Liver (tissue), 9 donors: ENCODE results near the gene AKAP10. TPM values are rescaled to one million over a fixed set of nuclear protein-coding genes. Genes with fewer than 3 reads are reported as not detected.

Experiments
- DNase-seq: peaks from one replicate; pipeline ENCODE4 v3.0.0-alpha.2; 2017; ENCODE audit warnings: low spot score
- H3K27ac ChIP-seq, 2 donors: one replicate each; pipeline ENCODE4 v1.7.0; 2013; ENCODE audit warnings: inconsistent platforms in 2 of 2, low read length in 2 of 2, control low read depth in 1 of 2, low read depth in 1 of 2, mild to moderate bottlenecking in 1 of 2
- H3K27me3 ChIP-seq, 4 donors: one replicate each; pipeline versions ENCODE4 v1.6.1 to v1.7.0; 2013; ENCODE audit warnings: low read length in 3 of 4, inconsistent platforms in 1 of 4, mild to moderate bottlenecking in 1 of 4, moderate library complexity in 1 of 4; ENCODE audit not compliant: control insufficient read depth in 4 of 4, insufficient read depth in 4 of 4
- H3K36me3 ChIP-seq, 4 donors: one replicate each; pipeline versions ENCODE4 v1.6.1 to v1.7.0; 2013; ENCODE audit warnings: low read length in 3 of 4, mild to moderate bottlenecking in 3 of 4, low read depth in 1 of 4, moderate library complexity in 1 of 4; ENCODE audit not compliant: control insufficient read depth in 4 of 4, insufficient read depth in 3 of 4
- H3K4me1 ChIP-seq, 4 donors: one replicate each; pipeline versions ENCODE4 v1.6.1 to v1.7.0; 2013; ENCODE audit warnings: low read length in 3 of 4, mild to moderate bottlenecking in 3 of 4, moderate library complexity in 1 of 4; ENCODE audit not compliant: control insufficient read depth in 4 of 4, insufficient read depth in 4 of 4
- H3K4me3 ChIP-seq, 3 donors: one replicate each; pipeline versions ENCODE4 v1.6.1 to v1.7.0; 2013; ENCODE audit warnings: low read length in 3 of 3, control low read depth in 1 of 3, low read depth in 1 of 3, mild to moderate bottlenecking in 1 of 3
- H3K9ac ChIP-seq, 2 donors: one replicate each; pipeline ENCODE4 v1.7.0; 2013; ENCODE audit warnings: low read length in 2 of 2, mild to moderate bottlenecking in 2 of 2, moderate library complexity in 2 of 2, control low read depth in 1 of 2, low read depth in 1 of 2
- H3K9me3 ChIP-seq, 4 donors: one replicate each; pipeline versions ENCODE4 v1.6.1 to v1.7.0; 2013; ENCODE audit warnings: low read length in 3 of 4; ENCODE audit not compliant: control insufficient read depth in 4 of 4
- FOXA1 ChIP-seq: IDR thresholded peaks from 2 replicates; pipeline ENCODE4 v1.6.1; 2016; ENCODE audit warnings: antibody characterized with exemption
- FOXA2 ChIP-seq: IDR thresholded peaks from 2 replicates; pipeline ENCODE4 v1.6.1; 2016; ENCODE audit warnings: antibody characterized with exemption
- GABPA ChIP-seq, 2 donors: IDR thresholded peaks in 1 of 2; conservative IDR thresholded peaks in 1 of 2; 2 replicates each; pipeline ENCODE4 v1.6.1; 2016; ENCODE audit warnings: antibody characterized with exemption in 2 of 2, mild to moderate bottlenecking in 1 of 2, moderate library complexity in 1 of 2
- HNF4A ChIP-seq, 2 donors: conservative IDR thresholded peaks; 2 replicates each; pipeline ENCODE4 v1.6.1; 2016; ENCODE audit warnings: antibody characterized with exemption in 2 of 2, mild to moderate bottlenecking in 2 of 2
- HNF4G ChIP-seq: IDR thresholded peaks from 2 replicates; pipeline ENCODE4 v1.6.1; 2016; ENCODE audit warnings: antibody characterized with exemption
- JUND ChIP-seq, 2 donors: IDR thresholded peaks; 2 replicates each; pipeline ENCODE4 v1.6.1; 2016; ENCODE audit warnings: antibody characterized with exemption in 2 of 2
- NR2F2 ChIP-seq: IDR thresholded peaks from 2 replicates; pipeline ENCODE4 v1.6.1; 2016; ENCODE audit warnings: antibody characterized with exemption
- RAD21 ChIP-seq, 2 donors: IDR thresholded peaks; 2 replicates each; pipeline ENCODE4 v1.6.1; 2016; ENCODE audit warnings: antibody characterized with exemption in 2 of 2, mild to moderate bottlenecking in 2 of 2
- RXRA ChIP-seq, 2 donors: IDR thresholded peaks; 2 replicates each; pipeline ENCODE4 v1.6.1; 2017 to 2018; ENCODE audit warnings: antibody characterized with exemption in 2 of 2, mild to moderate bottlenecking in 1 of 2
- SP1 ChIP-seq: IDR thresholded peaks from 2 replicates; pipeline ENCODE4 v1.6.1; 2018; ENCODE audit warnings: antibody characterized with exemption, mild to moderate bottlenecking
- TAF1 ChIP-seq: conservative IDR thresholded peaks from 2 replicates; pipeline ENCODE4 v1.6.1; 2016; ENCODE audit warnings: antibody characterized with exemption, mild to moderate bottlenecking
- WGBS: extraction: QIAGEN DNeasy Blood & Tissue Kit; methylation state at CpG from one replicate; pipeline ENCODE4 v1.1.7; 2013; 5-methylcytosine and 5-hydroxymethylcytosine counted together
- polyA plus RNA-seq, 2 donors: library from polyadenylated mRNA; stranded (reverse) in 1 of 2; unstranded in 1 of 2; fragments of 200-250 nt in 1 of 2; fragments of >200 nt in 1 of 2; fragmentation: Nextera tagmentation in 1 of 2; extraction: Ambion mirVana in 1 of 2; gene quantifications; one replicate each; pipeline versions ENCODE4 v1.2.1 to v1.2.3, GENCODE V29; 2013 to 2015
- total RNA-seq, 2 donors: library from RNA; depleted of rRNA; stranded (reverse); fragments of >200 nt; gene quantifications; one replicate each; pipeline ENCODE4 v1.2.3, GENCODE V29; 2014
- TF ChIP-seq, protein P1 (sequence below): IDR thresholded peaks from 2 replicates; pipeline ENCODE4 v1.6.1; 2016; ENCODE audit warnings: antibody characterized with exemption
- TF ChIP-seq, protein P2 (sequence below): IDR thresholded peaks from 2 replicates; pipeline ENCODE4 v1.6.1; 2016; ENCODE audit warnings: antibody characterized with exemption
- TF ChIP-seq, protein P3 (sequence below): IDR thresholded peaks from 2 replicates; pipeline ENCODE4 v1.6.1; 2016; ENCODE audit warnings: antibody characterized with exemption, mild to moderate bottlenecking
- donor health status: healthy.
- donor health status: healthy.
- donor health status: healthy.
- donor health status: healthy.
- donor health status: healthy.

AKAP10 gene
- total and polyA plus RNA-seq, 4 donors: 4.2 to 16.3 (median 10.1) TPM

DNA sequence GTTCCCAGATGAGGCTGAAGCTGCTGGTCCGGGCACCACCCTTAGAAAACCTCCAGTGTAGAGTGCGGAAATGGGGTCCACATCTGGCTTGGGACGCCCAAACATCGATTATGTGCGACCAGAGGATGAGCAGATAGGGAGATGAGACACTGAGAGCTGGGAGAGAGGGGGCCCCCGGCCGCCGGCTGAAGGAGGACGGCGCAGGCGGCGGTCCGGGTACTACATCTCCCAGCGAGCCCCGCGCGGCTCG lies 31.3 kb upstream of the AKAP10 start:
- 1% methylated on average over 18 of the region's 18 CpGs for WGBS
- Histone ChIP-seq H3K36me3 (no peaks in the 10 kb centered on the region), H3K9ac (no peak overlapping the region), H3K9me3 (no peaks in the 10 kb centered on the region), H3K4me1 (peaks cover 6 to 16% (median 12%) of the 10 kb centered on the region in 4 donors), H3K27ac (no peak overlapping the region), H3K27me3 (peaks cover 0 to 13% (median 5%) of the 10 kb centered on the region in 4 donors), H3K4me3 (peak overlapping the region; percentile 2 to 71 (median 29))
- DNase-seq: no peak
- TF ChIP-seq, protein P1, sequence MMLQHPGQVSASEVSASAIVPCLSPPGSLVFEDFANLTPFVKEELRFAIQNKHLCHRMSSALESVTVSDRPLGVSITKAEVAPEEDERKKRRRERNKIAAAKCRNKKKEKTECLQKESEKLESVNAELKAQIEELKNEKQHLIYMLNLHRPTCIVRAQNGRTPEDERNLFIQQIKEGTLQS: no peak
- no peak for TF ChIP-seq FOXA2
- no peak for TF ChIP-seq NR2F2
- TF ChIP-seq SP1: no peak

DNA sequence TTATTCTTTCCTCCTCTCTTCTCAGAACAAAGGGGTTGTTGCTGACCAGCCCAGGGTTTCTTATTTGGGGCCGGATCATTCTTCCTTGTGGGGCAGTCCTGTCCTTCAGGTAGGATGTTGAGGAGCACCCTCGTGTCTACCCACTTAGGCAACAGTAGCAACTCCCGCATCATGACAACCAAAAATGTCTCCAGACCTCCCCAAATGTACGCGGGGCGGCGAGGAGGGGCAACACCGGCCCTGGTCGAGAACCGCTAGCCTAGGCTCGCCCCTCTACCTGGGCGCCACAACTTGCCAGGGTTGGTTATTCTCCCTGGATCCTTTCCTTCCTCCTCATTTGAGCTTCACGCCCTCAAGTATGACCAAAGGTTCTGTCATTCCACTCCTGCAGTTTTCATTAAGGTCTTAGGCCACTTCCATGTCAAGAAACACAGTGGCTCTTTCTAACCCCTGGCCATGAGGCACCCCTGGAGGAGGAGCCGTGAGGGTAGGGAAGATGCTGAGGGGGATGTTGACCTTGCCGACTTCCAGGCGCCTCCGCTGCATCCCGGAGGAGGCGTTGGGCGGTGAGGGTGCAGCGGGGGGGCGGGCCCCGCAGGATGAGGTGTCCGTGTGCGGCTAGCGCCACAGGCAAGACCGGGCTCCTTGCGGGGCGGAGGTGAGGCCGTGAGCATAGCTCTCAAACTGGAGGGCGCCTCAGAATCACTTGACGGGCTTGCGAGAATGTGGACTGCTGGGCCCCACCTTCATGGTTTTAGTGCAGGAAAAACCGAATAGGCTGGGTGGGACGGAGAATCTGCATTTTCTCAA lies 30.8 kb upstream of the AKAP10 start:
- Histone ChIP-seq H3K27me3 (peaks cover 0 to 8% (median 5%) of the 10 kb centered on the region in 4 donors), H3K9me3 (no peaks in the 10 kb centered on the region), H3K4me3 (peak overlapping the region; percentile 2 to 71 (median 29)), H3K9ac (no peak overlapping the region), H3K4me1 (peaks cover 6 to 16% (median 12%) of the 10 kb centered on the region in 4 donors), H3K27ac (no peak overlapping the region), H3K36me3 (no peaks in the 10 kb centered on the region)
- 24% methylated on average over 35 of the region's 35 CpGs for WGBS
- DNase-seq: peak; percentile 61
- no peak for TF ChIP-seq HNF4A (conservative IDR thresholded peaks at IDR 0.05)
- no peak for TF ChIP-seq RAD21 (IDR thresholded peaks at IDR 0.05)
- TF ChIP-seq GABPA (IDR thresholded peaks at IDR 0.05 in 1 of 2, conservative IDR thresholded peaks at IDR 0.05 in 1 of 2): no peak
- TF ChIP-seq, protein P2, sequence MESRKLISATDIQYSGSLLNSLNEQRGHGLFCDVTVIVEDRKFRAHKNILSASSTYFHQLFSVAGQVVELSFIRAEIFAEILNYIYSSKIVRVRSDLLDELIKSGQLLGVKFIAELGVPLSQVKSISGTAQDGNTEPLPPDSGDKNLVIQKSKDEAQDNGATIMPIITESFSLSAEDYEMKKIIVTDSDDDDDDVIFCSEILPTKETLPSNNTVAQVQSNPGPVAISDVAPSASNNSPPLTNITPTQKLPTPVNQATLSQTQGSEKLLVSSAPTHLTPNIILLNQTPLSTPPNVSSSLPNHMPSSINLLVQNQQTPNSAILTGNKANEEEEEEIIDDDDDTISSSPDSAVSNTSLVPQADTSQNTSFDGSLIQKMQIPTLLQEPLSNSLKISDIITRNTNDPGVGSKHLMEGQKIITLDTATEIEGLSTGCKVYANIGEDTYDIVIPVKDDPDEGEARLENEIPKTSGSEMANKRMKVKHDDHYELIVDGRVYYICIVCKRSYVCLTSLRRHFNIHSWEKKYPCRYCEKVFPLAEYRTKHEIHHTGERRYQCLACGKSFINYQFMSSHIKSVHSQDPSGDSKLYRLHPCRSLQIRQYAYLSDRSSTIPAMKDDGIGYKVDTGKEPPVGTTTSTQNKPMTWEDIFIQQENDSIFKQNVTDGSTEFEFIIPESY: no peak

DNA sequence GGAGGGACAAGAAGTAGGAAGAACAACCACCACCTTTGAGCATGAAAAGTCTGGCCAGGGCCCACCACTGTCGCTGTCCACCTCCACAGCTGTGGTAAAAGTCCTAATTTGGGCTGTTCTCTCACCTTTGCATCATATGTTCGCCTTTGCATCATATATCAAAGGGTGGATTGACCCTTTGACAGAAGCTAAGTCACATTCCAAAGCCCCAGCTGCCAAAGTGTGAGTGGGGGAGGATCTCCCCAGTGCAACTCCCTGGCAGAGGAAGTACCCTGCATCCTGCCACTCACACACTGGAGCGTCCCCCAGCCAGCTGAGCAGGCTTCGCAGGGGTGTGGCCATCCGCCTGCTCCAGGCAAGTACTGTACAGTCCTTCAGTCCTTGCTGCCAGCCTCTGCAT lies 18.9 kb upstream of the AKAP10 start:
- TF ChIP-seq RXRA (IDR thresholded peaks at IDR 0.05): no peak
- DNase-seq: no peak
- no peak overlapping the region for H3K27ac ChIP-seq
- H3K4me3 ChIP-seq: no peak overlapping the region
- H3K27me3 ChIP-seq: no peaks in the 10 kb centered on the region
- WGBS: 66% methylated on average over 5 of the region's 5 CpGs
- H3K36me3 ChIP-seq: no peaks in the 10 kb centered on the region
- H3K4me1 ChIP-seq: peaks cover 0 to 4% (median 1%) of the 10 kb centered on the region in 4 donors
- no peak overlapping the region for H3K9ac ChIP-seq
- no peaks in the 10 kb centered on the region for H3K9me3 ChIP-seq

DNA sequence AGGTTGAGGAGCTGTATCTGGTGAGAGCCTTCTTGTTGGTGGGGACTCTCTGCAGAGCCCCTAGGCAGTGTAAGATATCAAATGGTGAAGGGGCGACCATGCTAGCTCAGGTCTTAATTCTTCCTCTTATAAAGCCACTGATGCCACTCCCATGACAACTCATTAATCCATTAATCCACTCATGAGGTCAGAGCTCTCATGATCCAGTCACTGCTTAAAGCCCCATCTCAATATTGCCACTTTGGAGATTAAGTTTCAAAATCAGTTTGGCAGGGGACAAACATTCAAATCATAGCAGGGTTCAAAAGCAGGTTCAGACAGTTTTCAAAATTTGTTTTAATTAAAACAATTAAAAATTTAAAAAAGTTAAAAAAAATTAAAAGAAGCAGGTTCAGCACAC lies 18.5 kb upstream of the AKAP10 start:
- TF ChIP-seq HNF4A (conservative IDR thresholded peaks at IDR 0.05) (no peak), HNF4G (no peak), FOXA1 (no peak), TAF1 (no peak), JUND (IDR thresholded peaks at IDR 0.05) (no peak)
- TF ChIP-seq, protein P3, sequence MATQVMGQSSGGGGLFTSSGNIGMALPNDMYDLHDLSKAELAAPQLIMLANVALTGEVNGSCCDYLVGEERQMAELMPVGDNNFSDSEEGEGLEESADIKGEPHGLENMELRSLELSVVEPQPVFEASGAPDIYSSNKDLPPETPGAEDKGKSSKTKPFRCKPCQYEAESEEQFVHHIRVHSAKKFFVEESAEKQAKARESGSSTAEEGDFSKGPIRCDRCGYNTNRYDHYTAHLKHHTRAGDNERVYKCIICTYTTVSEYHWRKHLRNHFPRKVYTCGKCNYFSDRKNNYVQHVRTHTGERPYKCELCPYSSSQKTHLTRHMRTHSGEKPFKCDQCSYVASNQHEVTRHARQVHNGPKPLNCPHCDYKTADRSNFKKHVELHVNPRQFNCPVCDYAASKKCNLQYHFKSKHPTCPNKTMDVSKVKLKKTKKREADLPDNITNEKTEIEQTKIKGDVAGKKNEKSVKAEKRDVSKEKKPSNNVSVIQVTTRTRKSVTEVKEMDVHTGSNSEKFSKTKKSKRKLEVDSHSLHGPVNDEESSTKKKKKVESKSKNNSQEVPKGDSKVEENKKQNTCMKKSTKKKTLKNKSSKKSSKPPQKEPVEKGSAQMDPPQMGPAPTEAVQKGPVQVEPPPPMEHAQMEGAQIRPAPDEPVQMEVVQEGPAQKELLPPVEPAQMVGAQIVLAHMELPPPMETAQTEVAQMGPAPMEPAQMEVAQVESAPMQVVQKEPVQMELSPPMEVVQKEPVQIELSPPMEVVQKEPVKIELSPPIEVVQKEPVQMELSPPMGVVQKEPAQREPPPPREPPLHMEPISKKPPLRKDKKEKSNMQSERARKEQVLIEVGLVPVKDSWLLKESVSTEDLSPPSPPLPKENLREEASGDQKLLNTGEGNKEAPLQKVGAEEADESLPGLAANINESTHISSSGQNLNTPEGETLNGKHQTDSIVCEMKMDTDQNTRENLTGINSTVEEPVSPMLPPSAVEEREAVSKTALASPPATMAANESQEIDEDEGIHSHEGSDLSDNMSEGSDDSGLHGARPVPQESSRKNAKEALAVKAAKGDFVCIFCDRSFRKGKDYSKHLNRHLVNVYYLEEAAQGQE: no peak

More for the DNA sequence above, 18.5 kb upstream of the AKAP10 start:
- Histone ChIP-seq H3K9ac (no peak overlapping the region), H3K9me3 (no peaks in the 10 kb centered on the region), H3K4me3 (no peak overlapping the region), H3K27me3 (no peaks in the 10 kb centered on the region), H3K36me3 (no peaks in the 10 kb centered on the region), H3K4me1 (peaks cover 0 to 4% (median 1%) of the 10 kb centered on the region in 4 donors), H3K27ac (no peak overlapping the region)
- DNase-seq: no peak
- 85% methylated on average over 1 of the region's 1 CpG for WGBS
